Hepatocyte (in vitro differentiated cells): ENCODE results near the gene FAM216A. TPM values are rescaled to one million over a fixed set of nuclear protein-coding genes. Genes with fewer than 3 reads are reported as not detected.
A peak's percentile ranks its signal among the peaks of the same experiment; 100 is the strongest.

ENCODE experiments used
- DNase-seq: peaks from one replicate; pipeline ENCODE4 v3.0.0-alpha.2; 2016; ENCODE audit warnings: low spot score
- H2AFZ ChIP-seq: fragments of 200-600 bp; sonication (generic); 2 replicates; pipeline ENCODE4 v1.6.0; 2016; ENCODE audit warnings: antibody characterized with exemption, mild to moderate bottlenecking
- H3K27ac ChIP-seq: fragments of 200-600 bp; sonication (generic); 2 replicates; pipeline ENCODE4 v1.5.1; 2016; ENCODE audit warnings: mild to moderate bottlenecking
- H3K27me3 ChIP-seq: fragments of 200-600 bp; sonication (generic); 2 replicates; pipeline ENCODE4 v1.6.1; 2016
- H3K36me3 ChIP-seq: fragments of 200-600 bp; sonication (generic); replicated peaks from 2 replicates; pipeline ENCODE4 v1.5.1; 2016; ENCODE audit warnings: low read depth; ENCODE audit not compliant: insufficient read depth
- H3K4me1 ChIP-seq: fragments of 200-600 bp; sonication (generic); 2 replicates; pipeline ENCODE4 v1.5.1; 2016; ENCODE audit warnings: mild to moderate bottlenecking, moderate library complexity; ENCODE audit not compliant: insufficient read depth
- H3K4me2 ChIP-seq: fragments of 200-600 bp; sonication (generic); 2 replicates; pipeline ENCODE4 v1.6.0; 2016
- H3K4me3 ChIP-seq: fragments of 200-600 bp; sonication (generic); 2 replicates; pipeline ENCODE4 v1.5.1; 2016; ENCODE audit warnings: mild to moderate bottlenecking
- H3K79me2 ChIP-seq: fragments of 200-600 bp; sonication (generic); 2 replicates; pipeline ENCODE4 v1.6.0; 2017; ENCODE audit warnings: mild to moderate bottlenecking
- H3K9me2 ChIP-seq: fragments of 200-600 bp; sonication (generic); replicated peaks from 2 replicates; pipeline ENCODE4 v1.6.0; 2017; ENCODE audit warnings: mild to moderate bottlenecking; ENCODE audit not compliant: insufficient read depth
- H3K9me3 ChIP-seq: fragments of 200-600 bp; sonication (generic); 2 replicates; pipeline ENCODE4 v1.5.1; 2016; ENCODE audit warnings: low read depth, mild to moderate bottlenecking
- H4K20me1 ChIP-seq: fragments of 200-600 bp; sonication (generic); 2 replicates; pipeline ENCODE4 v1.6.0; 2016; ENCODE audit warnings: mild to moderate bottlenecking; ENCODE audit not compliant: insufficient read depth, poor library complexity, severe bottlenecking
- EZH2 ChIP-seq: fragments of 200-600 bp; sonication (generic); IDR thresholded peaks from 2 replicates; pipeline ENCODE4 v1.6.1; 2016; ENCODE audit warnings: antibody characterized with exemption, mild to moderate bottlenecking, borderline replicate concordance
- EZH2phosphoT487 ChIP-seq: fragments of 200-600 bp; sonication (generic); IDR thresholded peaks from one replicate; pipeline ENCODE4 v1.6.1; 2018; ENCODE audit warnings: antibody characterized with exemption, mild to moderate bottlenecking, low read depth, moderate library complexity; ENCODE audit not compliant: unreplicated experiment, severe bottlenecking
- WGBS: methylation state at CpG from one replicate; pipeline ENCODE4 v1.1.6; 2016; ENCODE audit warnings: low lambda C conversion rate; ENCODE audit errors: missing lambda C conversion rate; 5-methylcytosine and 5-hydroxymethylcytosine counted together
- polyA plus RNA-seq: library from polyadenylated mRNA; unstranded; fragments of >200 nt; fragmentation: Nextera tagmentation; extraction: Ambion mirVana; gene quantifications from 2 replicates; pipeline ENCODE4 v1.2.1, GENCODE V29; 2016
- small RNA-seq: library from RNA; depleted of rRNA; stranded (forward); fragments of <200 nt; gene quantifications from one replicate; pipeline ENCODE3, GENCODE V24; 2014
- total RNA-seq: library from RNA; depleted of rRNA; stranded (reverse); fragments of >200 nt; gene quantifications from 2 replicates; pipeline ENCODE4 v1.2.3, GENCODE V29; 2014
- TF ChIP-seq, protein P1 (sequence below): fragments of 200-600 bp; sonication (generic); IDR thresholded peaks from 2 replicates; pipeline ENCODE4 v1.5.1; 2016; ENCODE audit warnings: antibody characterized with exemption, mild to moderate bottlenecking; ENCODE audit not compliant: poor library complexity

The FAM216A gene
- total and polyA plus RNA-seq, 2 experiments from 2014 or later = 8.3 to 8.4 TPM

DNA sequence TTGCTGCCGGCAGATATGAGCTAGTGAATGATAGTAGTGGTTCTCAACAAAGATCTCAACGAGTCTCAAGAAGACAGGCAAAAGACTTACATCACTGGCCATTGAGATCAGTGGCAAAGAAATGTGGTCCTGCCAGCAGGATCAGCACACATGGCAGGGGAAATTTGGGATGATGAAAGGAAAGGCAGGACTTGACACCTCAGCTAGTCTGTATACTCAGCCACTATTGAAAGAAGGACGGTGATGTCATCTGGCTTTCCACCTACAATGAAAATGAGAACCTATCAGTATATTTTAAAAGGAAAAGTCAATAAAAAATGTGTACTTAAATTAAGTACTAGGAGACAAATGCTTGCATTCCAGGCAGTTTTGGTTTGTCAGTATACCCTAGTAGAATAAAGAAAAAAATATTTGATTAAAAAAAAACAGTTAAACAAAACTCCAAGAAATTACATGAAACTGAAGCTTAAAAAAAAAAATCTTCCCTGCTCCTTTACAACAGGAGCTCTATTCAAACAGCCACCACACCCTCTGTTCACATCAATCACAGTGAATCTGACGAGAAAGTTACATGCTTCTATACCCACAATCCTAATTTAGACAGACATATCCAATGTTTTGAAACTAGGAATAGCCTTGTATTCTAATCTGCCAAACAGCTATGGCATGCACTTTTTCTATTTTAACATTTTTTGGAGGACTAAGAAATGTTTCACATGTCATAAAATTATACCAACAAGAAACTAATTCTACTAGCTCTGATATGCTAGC lies 68.4 kb downstream of the FAM216A start:
- 93% methylated on average over 4 of the region's 4 CpGs for WGBS
- Histone ChIP-seq H3K27ac (peak overlapping the region; percentile 65), H3K4me3 (no peak overlapping the region), H3K4me2 (no peak overlapping the region), H3K9me3 (no peaks in the 10 kb centered on the region), H2AFZ (no peak overlapping the region), H3K79me2 (peaks cover 14% of the 10 kb centered on the region), H3K4me1 (peaks cover 16% of the 10 kb centered on the region), H4K20me1 (no peaks in the 10 kb centered on the region), H3K9me2 (no peaks in the 10 kb centered on the region), H3K27me3 (no peaks in the 10 kb centered on the region), H3K36me3 (no peaks in the 10 kb centered on the region)
- no peak for DNase-seq
- TF ChIP-seq EZH2 (no peak), EZH2phosphoT487 (no peak)
- TF ChIP-seq, protein P1, sequence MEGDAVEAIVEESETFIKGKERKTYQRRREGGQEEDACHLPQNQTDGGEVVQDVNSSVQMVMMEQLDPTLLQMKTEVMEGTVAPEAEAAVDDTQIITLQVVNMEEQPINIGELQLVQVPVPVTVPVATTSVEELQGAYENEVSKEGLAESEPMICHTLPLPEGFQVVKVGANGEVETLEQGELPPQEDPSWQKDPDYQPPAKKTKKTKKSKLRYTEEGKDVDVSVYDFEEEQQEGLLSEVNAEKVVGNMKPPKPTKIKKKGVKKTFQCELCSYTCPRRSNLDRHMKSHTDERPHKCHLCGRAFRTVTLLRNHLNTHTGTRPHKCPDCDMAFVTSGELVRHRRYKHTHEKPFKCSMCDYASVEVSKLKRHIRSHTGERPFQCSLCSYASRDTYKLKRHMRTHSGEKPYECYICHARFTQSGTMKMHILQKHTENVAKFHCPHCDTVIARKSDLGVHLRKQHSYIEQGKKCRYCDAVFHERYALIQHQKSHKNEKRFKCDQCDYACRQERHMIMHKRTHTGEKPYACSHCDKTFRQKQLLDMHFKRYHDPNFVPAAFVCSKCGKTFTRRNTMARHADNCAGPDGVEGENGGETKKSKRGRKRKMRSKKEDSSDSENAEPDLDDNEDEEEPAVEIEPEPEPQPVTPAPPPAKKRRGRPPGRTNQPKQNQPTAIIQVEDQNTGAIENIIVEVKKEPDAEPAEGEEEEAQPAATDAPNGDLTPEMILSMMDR = no peak

GRCh38 chr12:110537605-110538409 lies 69.2 kb downstream of the FAM216A start:
- TF ChIP-seq EZH2phosphoT487 (no peak), EZH2 (no peak)
- TF ChIP-seq, protein P1 = no peak
- H2AFZ ChIP-seq = no peak overlapping the region
- 94% methylated on average over 9 of the region's 9 CpGs for WGBS
- H4K20me1 ChIP-seq = no peaks in the 10 kb centered on the region
- peaks cover 14% of the 10 kb centered on the region for H3K4me1 ChIP-seq
- peaks cover 12% of the 10 kb centered on the region for H3K79me2 ChIP-seq
- H3K36me3 ChIP-seq = no peaks in the 10 kb centered on the region
- H3K9me2 ChIP-seq = no peaks in the 10 kb centered on the region
- H3K4me2 ChIP-seq = no peak overlapping the region
- H3K27me3 ChIP-seq = no peaks in the 10 kb centered on the region
- H3K9me3 ChIP-seq = no peaks in the 10 kb centered on the region
- no peak overlapping the region for H3K4me3 ChIP-seq
- H3K27ac ChIP-seq = peak overlapping the region; percentile 65
- DNase-seq = peak; percentile 12

DNA sequence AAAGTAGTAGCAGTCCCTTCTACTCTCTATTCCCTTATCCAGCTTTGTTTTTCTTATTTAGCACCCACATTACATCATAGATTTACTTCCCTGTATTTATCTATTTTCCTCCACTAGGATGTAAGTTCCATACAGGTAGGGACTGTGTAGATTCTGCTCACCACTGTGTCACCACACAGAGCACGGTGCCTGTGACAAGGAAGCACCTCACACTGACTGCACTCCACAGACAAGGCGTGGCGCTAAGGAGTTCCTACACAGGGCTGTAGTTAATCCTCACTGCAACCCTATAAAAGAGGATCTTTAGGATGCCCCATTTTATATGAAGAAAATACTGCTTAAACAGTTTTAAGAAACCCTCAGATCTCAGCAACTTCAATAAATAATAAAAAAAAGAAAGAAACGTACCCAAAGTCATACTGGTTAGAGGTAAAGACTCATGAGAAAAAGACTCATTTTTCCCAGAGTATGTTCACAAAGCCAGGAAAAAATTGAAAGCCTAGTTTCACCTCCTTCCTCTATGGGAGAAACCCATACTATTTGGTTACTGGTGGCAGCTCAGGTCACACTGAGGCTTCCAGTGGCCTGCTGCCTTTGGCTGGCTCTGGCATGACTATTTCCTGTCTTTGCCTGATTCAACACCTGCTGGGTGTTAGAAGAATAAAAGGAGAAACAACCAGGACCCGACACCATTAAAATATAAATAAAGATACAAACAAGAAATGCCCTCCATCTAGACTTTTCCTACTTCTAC lies 70.4 kb downstream of the FAM216A start:
- no peak overlapping the region for H3K4me2 ChIP-seq
- peaks cover 3% of the 10 kb centered on the region for H3K4me1 ChIP-seq
- 95% methylated on average over 5 of the region's 5 CpGs for WGBS
- H3K36me3 ChIP-seq = no peaks in the 10 kb centered on the region
- no peak for TF ChIP-seq EZH2phosphoT487
- TF ChIP-seq, protein P1 = no peak
- no peak for TF ChIP-seq EZH2
- no peaks in the 10 kb centered on the region for H3K9me2 ChIP-seq
- H2AFZ ChIP-seq = no peak overlapping the region
- peak overlapping the region; percentile 65 for H3K27ac ChIP-seq
- no peaks in the 10 kb centered on the region for H4K20me1 ChIP-seq
- H3K79me2 ChIP-seq = peaks cover 10% of the 10 kb centered on the region
- no peak for DNase-seq
- H3K9me3 ChIP-seq = no peaks in the 10 kb centered on the region
- no peak overlapping the region for H3K4me3 ChIP-seq
- no peaks in the 10 kb centered on the region for H3K27me3 ChIP-seq

Small RNA genes within 50 kb of the gene (small RNA-seq; reads per million reads assigned to genes)
- not detected for gene RF00278

Other genes with a start within 250 kb of the FAM216A start
- gene ATP2A2, start 187.6 kb upstream of the FAM216A start, total RNA-seq = 97.9 and 126 TPM in 2 replicates
- 60.2 and 68.2 TPM in 2 replicates for gene ATP2A2, start 187.6 kb upstream of the FAM216A start, polyA plus RNA-seq
- 34.8 and 35.7 TPM in 2 replicates for gene ANAPC7, start 65.1 kb upstream of the FAM216A start, total RNA-seq
- gene ANAPC7, start 65.1 kb upstream of the FAM216A start, polyA plus RNA-seq = 22.5 and 28.3 TPM in 2 replicates
- gene ARPC3, start 18.5 kb upstream of the FAM216A start, total RNA-seq = 419 and 585 TPM in 2 replicates
- gene ARPC3, start 18.5 kb upstream of the FAM216A start, polyA plus RNA-seq = 434 and 442 TPM in 2 replicates
- 21.8 and 23.5 TPM in 2 replicates for gene GPN3, start 588 bp upstream of the FAM216A start, total RNA-seq
- 27.4 TPM in 2 replicates for gene GPN3, start 588 bp upstream of the FAM216A start, polyA plus RNA-seq
- 102 and 110 TPM in 2 replicates for gene VPS29, start 33.3 kb downstream of the FAM216A start, total RNA-seq
- 176 and 177 TPM in 2 replicates for gene VPS29, start 33.3 kb downstream of the FAM216A start, polyA plus RNA-seq
- 0.23 and 0.24 TPM in 2 replicates for gene RAD9B, start 33.5 kb downstream of the FAM216A start, total RNA-seq
- 0.13 and 0.61 TPM in 2 replicates for gene RAD9B, start 33.5 kb downstream of the FAM216A start, polyA plus RNA-seq
- gene PPTC7, start 114.5 kb downstream of the FAM216A start, total RNA-seq = 11.8 and 17.1 TPM in 2 replicates
- gene PPTC7, start 114.5 kb downstream of the FAM216A start, polyA plus RNA-seq = 8.1 and 8.6 TPM in 2 replicates
- gene TCTN1, start 145.3 kb downstream of the FAM216A start, total RNA-seq = 36.8 and 40.6 TPM in 2 replicates
- gene TCTN1, start 145.3 kb downstream of the FAM216A start, polyA plus RNA-seq = 39.0 and 40.9 TPM in 2 replicates
- gene HVCN1, start 220.3 kb downstream of the FAM216A start, total RNA-seq = 1.8 and 5.8 TPM in 2 replicates
- 5.6 and 8.9 TPM in 2 replicates for gene HVCN1, start 220.3 kb downstream of the FAM216A start, polyA plus RNA-seq